Activated T-cell treated with anti-CD3 and anti-CD28 coated beads, Interleukin-2, amount 50 U/mL, for 24 hours (primary cell): ENCODE data around the gene LZTS2.

Experiments used
- DNase-seq: peaks from one replicate; pipeline ENCODE4 v3.0.0-alpha.2; 2020
- H3K27ac Mint-ChIP-seq: 2 replicates; pipeline ENCODE4 v1.8.0; 2020; ENCODE audit warnings: mild to moderate bottlenecking, mixed read lengths
- H3K27me3 Mint-ChIP-seq: 2 replicates; pipeline ENCODE4 v1.8.0; 2020; ENCODE audit warnings: mixed read lengths
- H3K36me3 Mint-ChIP-seq: 2 replicates; pipeline ENCODE4 v1.8.0; 2020; ENCODE audit warnings: low read depth, mixed read lengths
- H3K4me1 Mint-ChIP-seq: 2 replicates; pipeline ENCODE4 v1.8.0; 2020; ENCODE audit warnings: low read depth, mixed read lengths
- H3K4me3 Mint-ChIP-seq: 2 replicates; pipeline ENCODE4 v1.8.0; 2020; ENCODE audit warnings: mild to moderate bottlenecking, moderate library complexity, mixed read lengths
- H3K9me3 Mint-ChIP-seq: 2 replicates; pipeline ENCODE4 v1.8.0; 2020; ENCODE audit warnings: mixed read lengths

LZTS2 gene, protein sequence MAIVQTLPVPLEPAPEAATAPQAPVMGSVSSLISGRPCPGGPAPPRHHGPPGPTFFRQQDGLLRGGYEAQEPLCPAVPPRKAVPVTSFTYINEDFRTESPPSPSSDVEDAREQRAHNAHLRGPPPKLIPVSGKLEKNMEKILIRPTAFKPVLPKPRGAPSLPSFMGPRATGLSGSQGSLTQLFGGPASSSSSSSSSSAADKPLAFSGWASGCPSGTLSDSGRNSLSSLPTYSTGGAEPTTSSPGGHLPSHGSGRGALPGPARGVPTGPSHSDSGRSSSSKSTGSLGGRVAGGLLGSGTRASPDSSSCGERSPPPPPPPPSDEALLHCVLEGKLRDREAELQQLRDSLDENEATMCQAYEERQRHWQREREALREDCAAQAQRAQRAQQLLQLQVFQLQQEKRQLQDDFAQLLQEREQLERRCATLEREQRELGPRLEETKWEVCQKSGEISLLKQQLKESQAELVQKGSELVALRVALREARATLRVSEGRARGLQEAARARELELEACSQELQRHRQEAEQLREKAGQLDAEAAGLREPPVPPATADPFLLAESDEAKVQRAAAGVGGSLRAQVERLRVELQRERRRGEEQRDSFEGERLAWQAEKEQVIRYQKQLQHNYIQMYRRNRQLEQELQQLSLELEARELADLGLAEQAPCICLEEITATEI

DNA sequence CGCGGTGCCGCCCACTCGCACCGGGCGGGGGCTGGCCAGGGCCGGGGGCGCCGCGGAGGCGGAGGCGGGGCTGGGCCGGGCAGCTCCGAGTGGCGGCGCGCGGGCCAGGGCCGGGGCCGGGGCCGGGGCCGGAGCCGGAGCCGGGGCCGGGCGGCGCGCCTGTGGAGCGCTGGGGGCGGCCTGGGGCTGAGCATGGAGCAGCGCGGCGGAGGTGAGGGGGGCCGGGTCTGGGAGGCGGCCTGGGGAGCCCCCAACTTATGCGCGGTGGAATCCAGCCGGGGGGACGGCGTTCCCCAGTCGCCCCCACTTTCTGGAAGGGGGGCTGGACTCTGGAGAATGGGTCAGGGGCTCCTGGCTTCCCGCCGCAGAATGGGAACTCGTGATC, at the start of gene LZTS2:
Gene LZTS2 (plus strand): TSS at position 67 of the 385 bp plus-strand sequence. CDS start 2,731 bp downstream, outside the sequence.
- Mint-ChIP-seq H3K4me3 (peak within 1 kb of the TSS; percentile 92), H3K27me3 (no peaks in the 10 kb centered on the region), H3K27ac (peak within 1 kb of the TSS; percentile 91)

DNA sequence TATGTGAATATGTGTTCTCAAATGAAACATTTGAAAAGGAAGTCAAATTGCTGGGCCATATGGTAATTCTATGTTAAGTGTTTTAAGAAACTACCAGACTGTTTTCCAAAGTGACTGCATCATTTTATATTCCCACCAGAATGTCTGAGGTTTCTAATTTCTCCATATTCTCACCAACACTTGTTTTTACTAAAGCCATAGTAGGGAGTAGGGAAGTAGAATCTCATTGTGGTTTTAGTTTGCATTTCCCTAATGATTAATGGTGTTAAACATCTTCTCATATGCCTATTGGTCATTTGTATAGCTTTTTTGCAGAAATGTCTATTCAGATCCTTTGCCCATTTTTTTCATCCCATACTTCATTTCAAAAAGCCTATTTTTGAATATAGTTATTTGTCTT, 39.4 kb upstream of the LZTS2 start:
- Mint-ChIP-seq H3K9me3 (no peaks in the 10 kb centered on the region), H3K4me1 (peaks cover 9% of the 10 kb centered on the region), H3K27ac (no peak overlapping the region), H3K36me3 (peaks cover 83% of the 10 kb centered on the region), H3K4me3 (no peak overlapping the region), H3K27me3 (no peaks in the 10 kb centered on the region)
- DNase-seq = no peak

More for the DNA sequence above, at the start of gene LZTS2:
- Mint-ChIP-seq H3K4me1 (peaks cover 31% of the 10 kb centered on the region), H3K9me3 (no peaks in the 10 kb centered on the region), H3K36me3 (peaks cover 24% of the 10 kb centered on the region)
- no peak for DNase-seq

DNA sequence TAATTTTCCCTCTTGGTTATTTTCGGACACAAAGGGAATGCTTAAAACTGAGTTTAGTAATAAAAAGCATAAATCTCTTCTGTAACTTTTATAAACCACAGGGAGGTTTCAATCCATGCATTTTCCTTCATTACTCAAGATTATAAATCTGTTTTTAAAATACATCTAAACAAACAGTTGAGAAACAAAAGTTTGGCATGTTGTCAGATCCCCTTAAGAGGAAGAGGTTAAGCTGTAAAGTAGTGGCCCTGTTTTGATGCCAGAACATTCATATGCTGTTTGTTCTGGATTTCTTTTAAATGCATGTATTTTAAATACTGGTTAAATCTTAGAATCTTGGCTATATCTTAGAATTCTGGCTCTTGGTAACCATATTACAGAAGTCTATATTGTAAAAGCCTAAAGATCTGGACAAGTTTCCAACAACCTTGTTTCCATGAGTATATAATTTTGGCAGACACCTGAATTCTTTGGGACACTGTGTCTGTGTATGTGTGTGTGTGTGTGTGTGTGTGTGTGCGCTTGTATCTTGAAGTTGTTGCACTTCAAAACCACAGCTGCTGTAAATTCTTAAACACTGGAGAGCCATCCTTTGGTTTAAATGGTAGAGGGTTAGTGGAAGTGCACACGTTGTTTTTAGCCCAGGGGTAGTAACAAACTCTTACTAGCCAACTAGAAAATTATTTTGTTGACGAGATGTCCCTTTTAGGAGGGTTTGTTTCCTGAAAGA, 37.1 kb upstream of the LZTS2 start:
- no peak overlapping the region for H3K27ac Mint-ChIP-seq
- no peak for DNase-seq
- H3K36me3 Mint-ChIP-seq = peaks cover 75% of the 10 kb centered on the region
- no peaks in the 10 kb centered on the region for H3K4me1 Mint-ChIP-seq
- no peak overlapping the region for H3K4me3 Mint-ChIP-seq
- H3K27me3 Mint-ChIP-seq = no peaks in the 10 kb centered on the region
- H3K9me3 Mint-ChIP-seq = no peaks in the 10 kb centered on the region

DNA sequence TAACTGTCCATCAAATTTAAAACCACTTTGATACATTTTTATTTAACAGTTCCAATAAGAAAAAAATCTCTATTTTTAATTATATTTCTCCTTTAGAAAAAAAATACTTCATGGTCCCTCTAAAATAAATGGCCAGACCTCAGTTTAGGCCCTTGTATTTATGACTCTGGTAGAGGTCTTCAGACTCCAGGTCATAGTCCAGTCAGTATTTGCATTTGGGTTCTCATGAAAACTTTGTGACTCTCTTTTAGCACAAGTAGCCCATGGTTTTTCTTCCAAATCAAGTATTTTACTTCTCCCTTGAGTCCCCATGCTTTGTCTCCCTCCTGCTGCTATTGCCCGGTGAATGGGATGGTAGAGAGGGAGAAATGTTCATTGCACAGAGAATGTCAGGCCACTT, 35.8 kb upstream of the LZTS2 start:
- DNase-seq = no peak
- H3K27me3 Mint-ChIP-seq = no peaks in the 10 kb centered on the region
- no peaks in the 10 kb centered on the region for H3K9me3 Mint-ChIP-seq
- peaks cover 7% of the 10 kb centered on the region for H3K4me1 Mint-ChIP-seq
- no peak overlapping the region for H3K4me3 Mint-ChIP-seq
- H3K36me3 Mint-ChIP-seq = peaks cover 67% of the 10 kb centered on the region
- no peak overlapping the region for H3K27ac Mint-ChIP-seq

DNA sequence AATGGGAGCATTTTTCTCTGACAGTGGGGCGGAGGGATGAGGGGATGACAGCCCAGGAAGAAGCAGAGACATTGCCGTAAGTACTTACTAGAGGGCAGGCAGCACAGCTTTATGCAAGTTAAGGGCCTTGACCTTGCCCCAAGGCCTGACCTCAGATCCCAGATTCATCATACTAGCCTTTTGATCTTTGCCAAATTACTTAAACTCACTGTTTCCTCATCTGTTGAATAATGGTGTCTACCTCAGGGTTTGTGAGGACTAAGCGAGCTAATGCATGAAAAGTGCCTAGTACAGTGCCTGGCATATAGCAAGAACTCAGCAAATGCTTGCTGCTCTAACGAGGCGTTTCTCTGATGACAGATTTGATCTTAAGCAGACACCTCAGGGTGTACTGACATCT, 33.8 kb upstream of the LZTS2 start:
- H3K4me1 Mint-ChIP-seq = peaks cover 14% of the 10 kb centered on the region

DNA sequence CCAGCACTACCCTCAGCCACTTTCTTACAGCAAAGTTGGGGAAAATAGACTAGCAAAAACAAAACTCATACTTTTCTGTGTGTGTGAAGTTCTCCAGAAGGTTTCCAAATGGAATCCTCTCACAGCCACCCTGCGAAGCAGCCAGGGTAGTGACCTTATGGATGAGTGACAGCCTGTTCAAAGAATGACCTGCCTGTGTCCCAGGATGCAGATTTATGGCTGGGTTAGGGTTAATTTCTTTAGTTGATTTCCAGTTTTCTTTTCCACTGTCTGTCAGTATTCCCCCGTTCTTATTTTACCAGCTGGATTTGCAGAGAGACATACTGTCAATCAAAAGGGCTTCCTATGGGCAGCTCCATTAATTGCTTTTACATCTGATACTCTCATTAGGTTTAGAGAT, 32.7 kb upstream of the LZTS2 start:
- peaks cover 39% of the 10 kb centered on the region for H3K36me3 Mint-ChIP-seq
- no peaks in the 10 kb centered on the region for H3K27me3 Mint-ChIP-seq
- H3K9me3 Mint-ChIP-seq = no peaks in the 10 kb centered on the region
- H3K4me1 Mint-ChIP-seq = peaks cover 15% of the 10 kb centered on the region
- H3K4me3 Mint-ChIP-seq = no peak overlapping the region
- no peak overlapping the region for H3K27ac Mint-ChIP-seq
- no peak for DNase-seq

More for the DNA sequence above, 33.8 kb upstream of the LZTS2 start:
- H3K27ac Mint-ChIP-seq = no peak overlapping the region
- no peaks in the 10 kb centered on the region for H3K9me3 Mint-ChIP-seq
- DNase-seq = no peak
- H3K27me3 Mint-ChIP-seq = no peaks in the 10 kb centered on the region
- no peak overlapping the region for H3K4me3 Mint-ChIP-seq
- H3K36me3 Mint-ChIP-seq = peaks cover 48% of the 10 kb centered on the region

DNA sequence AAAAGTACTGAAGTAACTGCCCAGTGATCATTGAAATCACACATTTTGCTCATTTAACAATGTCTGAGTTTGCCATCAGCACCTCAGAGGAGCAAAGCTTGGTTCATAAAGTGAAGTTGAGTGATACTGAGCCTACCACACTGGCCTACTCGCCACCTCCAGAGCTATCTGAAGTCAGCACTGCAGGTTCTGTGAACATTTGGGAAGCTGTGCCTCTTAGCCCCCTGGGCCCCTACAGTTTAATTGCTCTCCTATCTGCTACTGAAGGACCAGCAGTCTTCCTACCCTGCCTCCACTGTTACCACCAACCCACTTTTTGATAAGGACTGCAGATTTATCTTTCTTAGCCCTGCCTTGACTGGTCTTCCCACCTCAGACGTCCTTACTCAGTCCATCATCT, 32.3 kb upstream of the LZTS2 start:
- H3K9me3 Mint-ChIP-seq = no peaks in the 10 kb centered on the region
- no peak for DNase-seq
- no peak overlapping the region for H3K27ac Mint-ChIP-seq
- peaks cover 18% of the 10 kb centered on the region for H3K4me1 Mint-ChIP-seq
- no peaks in the 10 kb centered on the region for H3K27me3 Mint-ChIP-seq
- peaks cover 34% of the 10 kb centered on the region for H3K36me3 Mint-ChIP-seq
- H3K4me3 Mint-ChIP-seq = no peak overlapping the region

DNA sequence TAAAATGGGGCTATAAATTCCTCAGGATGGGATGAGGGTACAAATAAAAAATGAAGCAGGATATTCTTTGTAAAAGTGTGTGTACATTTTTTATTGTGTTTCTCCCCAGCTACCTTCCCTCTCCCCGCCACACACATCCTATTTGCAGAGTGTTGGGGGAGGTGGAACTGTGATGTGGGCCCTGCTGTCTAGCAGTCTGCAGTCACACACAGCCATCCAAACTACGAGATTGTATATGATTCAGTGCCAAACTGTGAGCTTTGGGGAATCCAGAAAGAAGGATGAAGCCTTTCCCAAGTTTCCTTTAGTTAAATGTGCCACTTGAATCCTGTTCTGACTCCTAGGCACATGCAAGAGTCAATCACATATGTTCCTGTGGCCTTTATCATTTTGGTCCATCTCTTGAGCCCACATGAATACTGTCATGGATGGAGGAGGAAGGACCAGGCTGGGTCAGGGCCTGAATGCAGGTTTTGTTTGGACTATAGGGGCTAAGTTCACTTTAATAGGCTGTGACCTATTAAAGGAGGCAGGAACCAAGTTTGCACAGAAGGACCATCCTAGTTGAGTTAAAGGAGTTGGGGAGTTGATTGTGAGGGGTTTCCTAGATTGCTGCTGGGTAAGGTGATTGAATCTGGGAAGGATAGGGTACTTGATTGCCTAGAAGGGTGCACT, 31.4 kb upstream of the LZTS2 start:
- peaks cover 25% of the 10 kb centered on the region for H3K36me3 Mint-ChIP-seq
- peak overlapping the region; percentile 59 for H3K4me3 Mint-ChIP-seq
- no peak for DNase-seq
- no peaks in the 10 kb centered on the region for H3K27me3 Mint-ChIP-seq
- H3K4me1 Mint-ChIP-seq = peaks cover 21% of the 10 kb centered on the region
- H3K9me3 Mint-ChIP-seq = no peaks in the 10 kb centered on the region
- H3K27ac Mint-ChIP-seq = peak overlapping the region; percentile 47

DNA sequence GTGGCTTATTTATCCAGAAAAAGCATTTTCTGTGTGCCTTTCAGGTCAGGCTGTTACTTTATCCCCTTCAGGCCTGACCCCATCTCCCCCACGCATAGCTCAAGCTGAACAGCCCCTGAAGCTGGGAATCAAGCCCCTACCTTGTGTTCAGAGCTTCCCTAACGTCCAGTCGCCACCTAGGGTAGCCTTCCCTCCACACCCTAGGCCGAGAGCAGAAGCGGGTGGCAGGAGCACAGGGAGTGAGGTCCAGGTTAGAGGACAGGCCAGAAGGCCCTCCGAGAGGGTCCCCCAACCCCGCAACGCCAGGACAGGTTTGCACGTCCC, 30.8 kb upstream of the LZTS2 start:
- DNase-seq = no peak
- peak overlapping the region; percentile 59 for H3K4me3 Mint-ChIP-seq
- H3K27me3 Mint-ChIP-seq = no peaks in the 10 kb centered on the region
- no peak overlapping the region for H3K27ac Mint-ChIP-seq
- H3K4me1 Mint-ChIP-seq = peaks cover 21% of the 10 kb centered on the region
- no peaks in the 10 kb centered on the region for H3K9me3 Mint-ChIP-seq
- peaks cover 21% of the 10 kb centered on the region for H3K36me3 Mint-ChIP-seq

DNA sequence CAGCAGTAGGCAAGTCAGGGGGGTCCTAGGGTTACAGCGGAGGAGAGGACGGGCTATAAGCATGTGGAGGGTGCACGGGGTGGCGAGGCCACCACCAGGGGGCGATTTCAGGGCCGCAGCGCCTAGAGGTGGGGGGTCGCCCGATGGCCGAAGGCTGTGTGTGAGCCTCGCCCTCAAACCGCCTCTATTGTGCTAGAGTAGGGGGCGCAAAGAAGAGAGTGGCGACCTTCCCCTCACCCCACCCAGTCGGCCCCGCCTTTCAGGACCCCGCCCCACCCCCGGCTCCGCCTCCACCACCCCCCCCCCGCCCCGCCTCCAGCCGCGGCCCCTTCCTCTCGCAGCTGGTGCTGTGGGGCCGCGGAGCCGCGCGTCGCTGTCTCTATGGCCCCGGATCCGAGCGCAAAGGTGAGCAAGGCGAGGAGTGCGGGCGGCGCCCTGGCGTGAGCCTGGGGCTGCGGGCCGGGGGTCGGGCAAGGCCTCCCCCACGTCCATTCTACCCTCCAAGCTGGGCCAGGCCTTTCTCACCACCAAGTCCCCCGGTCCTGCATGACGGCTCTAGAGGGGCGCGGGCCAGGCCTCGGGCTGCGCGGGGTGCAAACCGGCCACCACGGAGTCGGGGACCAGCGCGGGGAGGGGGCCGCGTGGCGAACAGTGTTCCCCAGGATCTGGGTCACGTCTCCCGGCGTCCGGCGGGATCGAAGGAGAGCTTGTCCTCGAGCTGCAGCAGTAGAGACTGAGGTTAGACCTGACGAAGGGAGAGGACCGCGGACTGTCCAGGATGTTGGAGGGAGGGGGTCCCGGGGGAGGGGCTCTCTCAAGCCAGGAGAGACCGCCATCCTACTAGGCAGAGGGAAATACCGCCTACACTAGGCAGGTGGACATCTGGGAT, 30.2 kb upstream of the LZTS2 start, which contains the start of gene SEMA4G:
Gene SEMA4G (plus strand): TSS at position 318 of the 889 bp plus-strand sequence. CDS start 3,409 bp downstream, outside the sequence.
- H3K27ac Mint-ChIP-seq = peak within 1 kb of the TSS; percentile 47
- peaks cover 21% of the 10 kb centered on the region for H3K4me1 Mint-ChIP-seq
- DNase-seq = peak; percentile 66
- H3K36me3 Mint-ChIP-seq = peaks cover 15% of the 10 kb centered on the region
- H3K4me3 Mint-ChIP-seq = peak within 1 kb of the TSS; percentile 59
- no peaks in the 10 kb centered on the region for H3K27me3 Mint-ChIP-seq
- H3K9me3 Mint-ChIP-seq = no peaks in the 10 kb centered on the region

DNA sequence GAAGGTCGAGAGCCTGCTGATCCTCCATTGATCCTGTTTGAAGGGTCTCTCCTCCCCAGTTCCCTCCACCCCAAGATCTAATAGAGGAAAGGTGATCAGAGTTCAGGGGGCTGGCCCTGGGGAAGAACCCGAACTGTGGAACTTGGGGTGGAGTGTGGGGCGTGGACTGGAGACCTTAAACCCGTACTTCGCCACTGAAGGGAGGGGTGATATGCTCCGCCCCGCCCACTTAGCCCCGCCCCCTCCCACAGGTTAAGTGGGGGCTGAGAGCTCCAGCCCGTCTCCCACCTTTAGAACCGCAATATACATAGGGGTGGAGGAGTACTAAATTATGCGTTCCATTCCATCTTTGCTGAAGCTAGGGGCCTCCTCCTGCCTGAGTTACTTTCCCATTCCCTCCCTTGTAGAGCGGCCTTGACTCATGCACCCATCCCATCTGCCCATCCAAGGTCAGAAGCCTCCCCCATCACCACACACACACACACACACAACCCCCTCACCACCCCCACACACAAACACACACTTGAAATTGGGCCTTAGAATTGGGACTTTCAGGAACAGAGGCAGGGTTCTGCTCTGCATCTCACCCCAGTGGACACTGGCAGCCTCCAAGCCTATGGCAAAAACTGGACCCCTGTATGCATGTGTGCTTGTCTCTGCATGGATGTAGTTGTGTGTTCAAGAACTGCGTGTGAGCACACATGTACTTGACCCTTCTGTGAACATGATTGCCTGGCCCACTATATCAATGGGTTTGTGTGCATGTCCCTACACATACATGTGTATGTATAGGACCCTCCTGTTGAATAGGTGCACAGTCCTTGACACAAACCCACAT, 29.3 kb upstream of the LZTS2 start:
- Mint-ChIP-seq H3K9me3 (no peaks in the 10 kb centered on the region), H3K4me3 (peak overlapping the region; percentile 46), H3K27me3 (no peaks in the 10 kb centered on the region), H3K27ac (no peak overlapping the region), H3K36me3 (peaks cover 9% of the 10 kb centered on the region), H3K4me1 (peaks cover 21% of the 10 kb centered on the region)
- no peak for DNase-seq

DNA sequence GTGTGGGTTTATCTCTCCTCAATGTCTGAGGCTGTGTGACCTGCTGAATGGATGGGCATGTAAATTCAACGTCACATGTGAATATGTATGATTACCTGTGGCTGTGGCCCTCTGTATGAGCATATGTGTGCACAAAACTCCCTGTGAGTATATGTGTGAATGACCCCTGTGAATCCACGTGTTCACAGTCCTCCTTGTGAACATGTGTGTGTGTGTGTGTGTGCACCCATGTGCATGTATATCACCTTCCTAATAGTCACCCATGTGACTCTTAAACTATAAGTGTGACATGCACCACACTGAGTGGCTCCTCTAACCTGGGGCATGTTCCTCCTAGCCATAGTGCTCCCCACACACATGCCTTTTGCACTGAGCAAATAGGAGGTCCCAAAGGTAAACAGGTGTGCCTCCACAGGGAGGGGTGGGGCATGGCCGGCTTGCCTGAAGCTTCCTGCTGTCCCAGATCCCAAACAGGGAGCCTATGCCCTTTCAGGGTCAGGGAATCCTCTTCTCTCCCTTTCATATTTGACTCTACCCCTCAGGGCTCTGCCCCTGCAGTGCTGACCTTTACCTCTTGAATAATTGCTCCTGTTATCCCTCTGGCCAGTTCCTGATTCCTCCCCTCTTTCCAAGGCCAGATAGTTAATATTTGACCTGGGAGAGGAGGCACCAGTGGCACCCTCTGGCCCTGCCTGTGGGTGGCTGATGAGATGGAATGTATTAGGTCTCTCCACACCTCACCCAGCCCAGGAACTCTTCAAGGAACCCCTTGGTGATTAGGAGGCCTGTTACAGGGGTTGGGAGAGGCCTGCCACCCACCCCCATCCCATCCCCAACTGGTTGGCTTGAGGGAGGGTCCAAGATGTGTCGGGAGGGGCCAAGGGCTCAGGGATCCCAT, 28.4 kb upstream of the LZTS2 start:
- no peak overlapping the region for H3K4me3 Mint-ChIP-seq
- H3K36me3 Mint-ChIP-seq = peaks cover 1% of the 10 kb centered on the region
- H3K27me3 Mint-ChIP-seq = no peaks in the 10 kb centered on the region
- H3K9me3 Mint-ChIP-seq = no peaks in the 10 kb centered on the region
- no peak for DNase-seq
- H3K4me1 Mint-ChIP-seq = peaks cover 21% of the 10 kb centered on the region
- no peak overlapping the region for H3K27ac Mint-ChIP-seq
